GM13976 (cell line): ENCODE results near the gene ACSL1.

Source experiments
- DNase-seq: peaks from one replicate; pipeline ENCODE4 v3.0.0; 2012; ENCODE audit warnings: low spot score
- CTCF ChIP-seq: IDR thresholded peaks from 2 replicates; pipeline ENCODE4 v1.5.1; 2012; ENCODE audit warnings: borderline replicate concordance, mild to moderate bottlenecking; ENCODE audit not compliant: insufficient read depth; ENCODE audit errors: extremely low read depth, missing control alignments, control extremely low read depth
- in situ Hi-C: fragments of 300-500 bp; cut with MboI; formaldehyde crosslinking; loops from one replicate; pipeline ENCODE4 v1.12.0; 2022; ENCODE audit warnings: low sequenced_read_pairs, mixed read lengths, inconsistent platforms; ENCODE audit not compliant: unreplicated experiment

ACSL1 gene

GRCh38 chr4:184851200-184851541 is 25.4 kb upstream of the ACSL1 start:
- DNase-seq: peak; percentile 45
- in situ Hi-C loops: no loop called here
- no peak for TF ChIP-seq CTCF

- no peak for TF ChIP-seq CTCF
- peak; percentile 57 for DNase-seq
- in situ Hi-C loops: no loop called here
These were observed 24.8 kb upstream of the ACSL1 start for GRCh38 chr4:184850431-184851199.

- TF ChIP-seq CTCF: no peak
- in situ Hi-C loops: no loop called here
- no peak for DNase-seq
These were observed 24.2 kb upstream of the ACSL1 start for GRCh38 chr4:184850018-184850417.

- TF ChIP-seq CTCF: no peak
These were observed 23.4 kb upstream of the ACSL1 start for GRCh38 chr4:184849185-184849584.

GRCh38 chr4:184848510-184848909 is 22.7 kb upstream of the ACSL1 start:
- in situ Hi-C loops: no loop called here
- DNase-seq: no peak
- TF ChIP-seq CTCF: no peak

More at GRCh38 chr4:184849185-184849584, 23.4 kb upstream of the ACSL1 start:
- DNase-seq: no peak
- in situ Hi-C loops: no loop called here

- no peak for TF ChIP-seq CTCF
- DNase-seq: no peak
- in situ Hi-C loops: no loop called here
These were observed 20.8 kb upstream of the ACSL1 start for GRCh38 chr4:184846531-184846930.
